Measurements from ENCODE around the gene EFCAB13.
"Not testable (repeated sequence)": the region's sequence is repeated elsewhere in the genome, so short reads cannot be mapped to it uniquely, and the experiment has no call there.

Gene EFCAB13

DNA sequence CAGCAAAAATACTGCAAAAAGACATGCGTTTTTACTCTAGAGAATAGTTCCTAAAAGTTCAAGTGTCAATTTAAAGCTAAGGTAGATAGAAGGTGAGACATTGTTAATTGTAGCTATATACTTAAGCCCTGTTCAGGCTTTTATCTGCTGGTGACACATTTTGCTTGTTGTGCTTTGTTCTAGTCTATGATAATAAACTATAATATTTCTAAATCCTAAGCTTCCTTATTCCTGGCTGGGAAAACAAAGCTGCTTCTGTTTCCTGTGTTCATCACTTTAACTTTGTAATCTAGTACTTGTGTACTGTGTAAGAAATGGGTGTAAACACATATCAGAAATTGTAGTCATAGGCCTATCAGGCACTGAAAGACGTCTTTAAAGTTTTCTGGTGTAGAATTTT, 77.3 kb downstream of the EFCAB13 start:
- Mint-ChIP-seq H3K27ac (no peak overlapping the region), H3K4me3 (no peak overlapping the region), H3K4me1 (ENCODE audit: low read depth) (no peaks in the 10 kb centered on the region), H3K9me3 (no peaks in the 10 kb centered on the region), H3K36me3 (ENCODE audit: low read depth) (peaks cover 9% of the 10 kb centered on the region), H3K27me3 (no peaks in the 10 kb centered on the region)
- intact Hi-C loops (cut with micrococcal nuclease), result no loop called here

- intact Hi-C loops (cut with micrococcal nuclease), result no loop called here
- no peak overlapping the region for H3K27ac Mint-ChIP-seq
- peaks cover 6% of the 10 kb centered on the region for H3K36me3 Mint-ChIP-seq (ENCODE audit: low read depth)
- H3K9me3 Mint-ChIP-seq, result no peaks in the 10 kb centered on the region
- no peaks in the 10 kb centered on the region for H3K27me3 Mint-ChIP-seq
- H3K4me3 Mint-ChIP-seq, result no peak overlapping the region
- H3K4me1 Mint-ChIP-seq (ENCODE audit: low read depth), result no peaks in the 10 kb centered on the region
Observed at GRCh38 chr17:47404006-47404405, 80.3 kb downstream of the EFCAB13 start.

DNA sequence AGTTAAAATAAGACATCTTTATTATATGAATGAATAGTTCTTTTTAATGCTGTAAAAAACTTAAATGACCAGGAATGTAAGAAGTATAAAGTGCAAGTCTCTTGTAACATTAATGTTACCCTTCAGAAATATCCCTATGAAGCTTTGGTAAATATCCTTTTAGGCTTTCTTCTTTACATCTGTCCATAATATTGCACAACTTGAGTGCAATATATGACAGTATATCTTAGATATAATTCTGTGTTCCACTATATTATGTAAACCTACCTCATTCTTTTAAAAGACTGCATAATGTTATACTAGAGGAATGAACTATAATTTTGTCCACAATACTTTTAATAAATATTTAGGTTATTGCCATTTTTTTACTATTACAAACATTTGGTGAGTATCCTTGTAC, 81.1 kb downstream of the EFCAB13 start:
- H3K4me1 Mint-ChIP-seq (ENCODE audit: low read depth), result no peaks in the 10 kb centered on the region
- intact Hi-C loops (cut with micrococcal nuclease), result no loop called here
- H3K9me3 Mint-ChIP-seq, result no peaks in the 10 kb centered on the region
- peaks cover 13% of the 10 kb centered on the region for H3K36me3 Mint-ChIP-seq (ENCODE audit: low read depth)
- H3K27me3 Mint-ChIP-seq, result no peaks in the 10 kb centered on the region
- no peak overlapping the region for H3K27ac Mint-ChIP-seq
- no peak overlapping the region for H3K4me3 Mint-ChIP-seq

- Mint-ChIP-seq H3K9me3 (no peaks in the 10 kb centered on the region), H3K36me3 (ENCODE audit: low read depth) (peaks cover 32% of the 10 kb centered on the region), H3K4me3 (no peak overlapping the region), H3K27ac (no peak overlapping the region), H3K27me3 (no peaks in the 10 kb centered on the region), H3K4me1 (ENCODE audit: low read depth) (no peaks in the 10 kb centered on the region)
- intact Hi-C loops (cut with micrococcal nuclease), result no loop called here
Observed at GRCh38 chr17:47413872-47414271, 90.1 kb downstream of the EFCAB13 start.

- no peaks in the 10 kb centered on the region for H3K27me3 Mint-ChIP-seq
- no peak overlapping the region for H3K4me3 Mint-ChIP-seq
- intact Hi-C loops (cut with micrococcal nuclease), result no loop called here
- peaks cover 29% of the 10 kb centered on the region for H3K36me3 Mint-ChIP-seq (ENCODE audit: low read depth)
- H3K27ac Mint-ChIP-seq, result no peak overlapping the region
- no peaks in the 10 kb centered on the region for H3K9me3 Mint-ChIP-seq
- H3K4me1 Mint-ChIP-seq (ENCODE audit: low read depth), result no peaks in the 10 kb centered on the region
Observed at GRCh38 chr17:47414612-47415011, 90.9 kb downstream of the EFCAB13 start.

DNA sequence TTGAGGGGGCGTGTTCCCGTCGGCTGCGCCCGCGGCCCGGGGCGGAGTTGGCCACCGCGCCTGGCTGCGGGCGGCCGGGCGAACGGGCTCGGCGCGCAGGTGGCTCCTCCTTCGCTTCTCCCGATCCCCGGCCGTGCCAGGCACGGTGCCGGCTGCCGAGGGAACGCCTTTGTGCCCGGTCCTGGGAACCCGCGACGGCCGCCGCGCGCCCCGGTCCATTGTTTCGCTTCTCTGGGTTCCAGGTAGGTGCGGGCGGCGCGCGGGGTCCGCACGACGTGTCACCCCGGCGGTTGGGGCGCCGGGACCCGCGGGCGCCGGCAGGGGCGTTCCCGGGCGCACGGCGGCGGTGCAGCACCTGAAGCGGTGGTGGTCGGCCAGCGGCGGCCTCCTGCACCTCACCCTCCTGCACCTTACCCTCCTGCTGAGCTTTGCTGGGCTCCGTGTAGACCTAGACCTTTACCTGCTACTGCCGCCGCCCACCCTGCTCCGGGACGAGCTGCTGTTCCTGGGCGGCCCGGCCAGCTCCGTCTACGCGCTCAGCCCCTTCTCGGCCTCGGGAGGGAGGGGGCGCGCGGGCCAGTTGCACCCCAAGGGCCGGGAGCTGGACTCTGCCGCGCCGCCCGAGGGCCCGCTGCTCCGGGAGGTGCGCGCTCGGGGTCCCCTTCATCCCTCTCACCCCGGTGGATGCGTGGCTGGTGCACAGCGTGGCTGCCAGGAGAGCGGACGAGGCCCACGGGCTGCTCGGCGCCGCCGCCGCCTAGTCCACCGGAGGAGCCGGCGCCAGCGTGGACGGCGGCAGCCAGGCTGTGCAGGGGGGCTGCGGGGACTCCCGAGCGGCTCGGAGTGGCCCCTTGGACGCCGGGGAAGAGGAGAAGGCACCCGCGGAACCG, 99.9 kb downstream of the EFCAB13 start:
- peaks cover 6% of the 10 kb centered on the region for H3K4me1 Mint-ChIP-seq (ENCODE audit: low read depth)
- H3K36me3 Mint-ChIP-seq (ENCODE audit: low read depth), result peaks cover 28% of the 10 kb centered on the region
- H3K27me3 Mint-ChIP-seq, result peaks cover 20% of the 10 kb centered on the region
- intact Hi-C loops (cut with micrococcal nuclease), result no loop called here
- H3K27ac Mint-ChIP-seq, result no peak overlapping the region
- no peaks in the 10 kb centered on the region for H3K9me3 Mint-ChIP-seq
- H3K4me3 Mint-ChIP-seq, result peak overlapping the region; percentile 66

- H3K4me3 Mint-ChIP-seq; H3K27ac Mint-ChIP-seq; H3K9me3 Mint-ChIP-seq; H3K4me1 Mint-ChIP-seq (ENCODE audit: low read depth); intact Hi-C loops (cut with micrococcal nuclease): not testable (repeated sequence)
- Mint-ChIP-seq H3K36me3 (ENCODE audit: low read depth) (peaks cover 22% of the 10 kb centered on the region), H3K27me3 (peaks cover 20% of the 10 kb centered on the region)
Observed at GRCh38 chr17:47425233-47425632, 101.5 kb downstream of the EFCAB13 start.

DNA sequence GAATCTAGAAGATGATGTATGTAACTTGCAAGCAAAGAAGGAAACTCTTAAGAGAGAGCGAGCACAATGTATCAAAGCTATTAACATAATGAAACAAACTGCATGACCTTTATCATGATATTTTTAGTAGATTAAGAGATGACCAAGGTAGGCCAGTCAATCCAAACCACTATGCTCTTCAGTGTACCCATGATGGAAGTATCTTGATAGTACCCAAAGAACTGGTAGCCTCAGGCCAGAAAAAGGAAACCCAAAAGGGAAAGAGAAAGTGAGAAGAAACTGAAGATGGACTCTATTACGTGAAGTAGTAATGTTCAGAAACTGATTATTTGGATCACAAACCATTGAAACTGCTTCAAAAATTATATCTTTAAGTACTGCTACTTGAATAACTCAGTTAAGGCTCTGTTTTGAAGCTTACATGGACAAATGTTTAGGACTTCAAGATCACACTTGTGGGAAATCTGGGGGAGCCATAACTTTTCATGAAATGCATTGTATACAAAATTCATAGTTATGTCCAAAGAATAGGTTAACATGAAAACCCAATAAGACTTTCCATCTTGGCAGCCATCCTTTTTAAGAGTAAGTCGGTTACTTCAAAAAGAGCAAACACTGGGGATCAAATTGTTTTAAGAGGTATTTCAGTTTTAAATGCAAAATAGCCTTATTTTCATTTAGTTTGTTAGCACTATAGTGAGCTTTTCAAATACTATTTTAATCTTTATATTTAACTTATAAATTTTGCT, 102.3 kb downstream of the EFCAB13 start:
- H3K27ac Mint-ChIP-seq; H3K4me1 Mint-ChIP-seq (ENCODE audit: low read depth); intact Hi-C loops (cut with micrococcal nuclease); H3K9me3 Mint-ChIP-seq; H3K4me3 Mint-ChIP-seq: not testable (repeated sequence)
- Mint-ChIP-seq H3K36me3 (ENCODE audit: low read depth) (peaks cover 19% of the 10 kb centered on the region), H3K27me3 (peaks cover 20% of the 10 kb centered on the region)

DNA sequence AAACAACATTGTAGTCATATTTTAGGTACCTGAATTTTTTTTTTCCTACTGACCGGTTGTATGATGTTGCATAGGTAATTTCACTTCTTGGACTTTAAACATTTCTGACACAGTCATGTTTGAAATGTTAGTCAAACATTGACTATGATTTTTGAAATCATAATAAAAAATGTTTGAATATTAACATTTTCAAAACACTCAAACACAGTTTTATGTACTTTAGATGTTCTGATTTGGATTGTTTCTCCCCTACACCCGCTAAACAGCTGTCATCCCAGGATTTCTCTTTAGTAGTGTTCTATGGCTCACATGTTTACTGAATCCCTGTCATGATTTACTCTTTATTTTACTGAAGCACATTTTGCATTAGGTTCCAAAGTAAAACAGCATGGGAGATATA, 104.2 kb downstream of the EFCAB13 start:
- no peak overlapping the region for H3K27ac Mint-ChIP-seq
- no peaks in the 10 kb centered on the region for H3K9me3 Mint-ChIP-seq
- peaks cover 6% of the 10 kb centered on the region for H3K4me1 Mint-ChIP-seq (ENCODE audit: low read depth)

DNA sequence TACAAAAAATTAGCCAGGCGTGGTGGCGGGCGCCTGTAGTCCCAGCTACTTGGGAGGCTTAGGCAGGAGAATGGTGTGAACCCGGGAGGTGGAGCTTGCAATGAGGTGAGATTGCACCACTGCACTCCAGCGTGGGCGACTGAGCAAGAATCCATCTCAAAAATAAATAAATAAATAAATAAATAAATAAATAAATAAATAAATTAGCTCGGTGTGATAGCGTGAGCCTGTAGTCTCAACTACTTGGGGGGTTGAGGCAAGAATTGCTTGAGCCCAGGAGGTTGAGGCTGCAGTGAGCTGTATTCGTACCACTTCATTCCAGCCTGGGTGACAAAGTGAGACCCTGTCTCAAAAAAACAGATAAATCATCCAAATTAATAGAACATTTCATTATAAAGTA, 108.5 kb downstream of the EFCAB13 start:
- H3K4me1 Mint-ChIP-seq (ENCODE audit: low read depth); H3K27ac Mint-ChIP-seq; H3K4me3 Mint-ChIP-seq; H3K27me3 Mint-ChIP-seq; intact Hi-C loops (cut with micrococcal nuclease): not testable (repeated sequence)
- peaks cover 11% of the 10 kb centered on the region for H3K36me3 Mint-ChIP-seq (ENCODE audit: low read depth)
- H3K9me3 Mint-ChIP-seq, result peaks cover 30% of the 10 kb centered on the region

More for the DNA sequence above, 104.2 kb downstream of the EFCAB13 start:
- intact Hi-C loops (cut with micrococcal nuclease), result no loop called here
- Mint-ChIP-seq H3K36me3 (ENCODE audit: low read depth) (peaks cover 19% of the 10 kb centered on the region), H3K4me3 (no peak overlapping the region), H3K27me3 (peaks cover 16% of the 10 kb centered on the region)

GRCh38 chr17:47465165-47465564, 141.4 kb downstream of the EFCAB13 start:
- Mint-ChIP-seq H3K36me3 (ENCODE audit: low read depth) (peaks cover 24% of the 10 kb centered on the region), H3K9me3 (no peaks in the 10 kb centered on the region), H3K4me1 (ENCODE audit: low read depth) (no peaks in the 10 kb centered on the region), H3K27me3 (no peaks in the 10 kb centered on the region), H3K4me3 (no peak overlapping the region), H3K27ac (no peak overlapping the region)
- intact Hi-C loops (cut with micrococcal nuclease), result no loop called here

DNA sequence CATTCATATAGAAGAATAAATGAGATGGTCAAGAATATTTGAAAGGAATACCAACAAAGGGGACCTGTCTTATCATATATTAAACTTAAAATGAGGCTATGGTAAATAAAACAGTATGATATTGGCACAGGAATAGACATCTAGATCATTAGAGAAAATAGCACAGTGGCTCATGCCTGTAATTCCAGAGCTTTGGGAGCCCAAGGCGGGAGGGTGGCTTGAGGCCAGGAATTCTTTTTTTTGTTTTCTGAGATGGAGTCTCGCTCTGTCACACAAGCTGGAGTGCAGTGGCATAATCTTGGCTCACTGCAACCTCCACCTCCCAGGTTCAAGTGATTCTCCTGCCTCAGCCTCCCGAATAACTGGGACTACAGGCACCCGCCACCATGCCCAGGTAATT, 143.2 kb downstream of the EFCAB13 start:
- H3K27me3 Mint-ChIP-seq; H3K4me3 Mint-ChIP-seq; intact Hi-C loops (cut with micrococcal nuclease); H3K4me1 Mint-ChIP-seq (ENCODE audit: low read depth); H3K27ac Mint-ChIP-seq; H3K9me3 Mint-ChIP-seq: not testable (repeated sequence)
- H3K36me3 Mint-ChIP-seq (ENCODE audit: low read depth), result peaks cover 23% of the 10 kb centered on the region

- intact Hi-C loops (cut with micrococcal nuclease), result no loop called here
- H3K27me3 Mint-ChIP-seq, result no peaks in the 10 kb centered on the region
- no peaks in the 10 kb centered on the region for H3K4me1 Mint-ChIP-seq (ENCODE audit: low read depth)
- no peak overlapping the region for H3K27ac Mint-ChIP-seq
- no peaks in the 10 kb centered on the region for H3K9me3 Mint-ChIP-seq
- no peak overlapping the region for H3K4me3 Mint-ChIP-seq
- H3K36me3 Mint-ChIP-seq (ENCODE audit: low read depth), result peaks cover 35% of the 10 kb centered on the region
Observed at GRCh38 chr17:47470836-47471235, 147.1 kb downstream of the EFCAB13 start.

DNA sequence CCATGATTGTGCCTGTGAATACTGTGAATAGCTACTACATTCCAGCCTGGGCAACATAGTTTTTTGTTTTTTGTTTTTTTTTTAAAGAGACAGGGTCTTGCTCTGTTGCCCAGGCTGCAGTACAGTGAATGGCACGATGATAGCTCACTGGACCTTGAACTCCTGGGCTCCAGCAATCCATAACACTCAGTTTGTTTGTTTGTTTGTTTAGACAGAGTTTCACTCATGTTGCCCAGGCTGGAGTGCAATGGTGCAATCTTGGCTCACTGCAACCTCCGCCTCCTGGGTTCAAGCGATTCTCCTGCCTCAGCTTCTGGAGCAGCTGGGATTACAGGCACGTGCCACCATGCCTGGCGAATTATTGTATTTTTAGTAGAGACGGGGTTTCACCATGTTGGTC, 148.3 kb downstream of the EFCAB13 start:
- H3K27ac Mint-ChIP-seq; H3K4me1 Mint-ChIP-seq (ENCODE audit: low read depth); H3K9me3 Mint-ChIP-seq; H3K4me3 Mint-ChIP-seq; intact Hi-C loops (cut with micrococcal nuclease); H3K27me3 Mint-ChIP-seq: not testable (repeated sequence)
- peaks cover 40% of the 10 kb centered on the region for H3K36me3 Mint-ChIP-seq (ENCODE audit: low read depth)

Measured in dendritic cell treated with granulocyte-macrophage colony-stimulating factor and Interleukin-4, amounts not matched to agents 40 ng/mL and 50 ng/mL, for 4 days (primary cell).